Activated CD4-positive, CD25-positive, alpha-beta regulatory T cell (primary cell): ENCODE data around the gene PPP3CA.
"Not testable (repeated sequence)": the region's sequence is repeated elsewhere in the genome, so short reads cannot be mapped to it uniquely, and the experiment has no call there.

ENCODE experiments used
- DNase-seq, 4 experiments: peaks; one replicate each; lab custom pipeline; 2025; lab: John Stamatoyannopoulos, UW

PPP3CA gene

DNA sequence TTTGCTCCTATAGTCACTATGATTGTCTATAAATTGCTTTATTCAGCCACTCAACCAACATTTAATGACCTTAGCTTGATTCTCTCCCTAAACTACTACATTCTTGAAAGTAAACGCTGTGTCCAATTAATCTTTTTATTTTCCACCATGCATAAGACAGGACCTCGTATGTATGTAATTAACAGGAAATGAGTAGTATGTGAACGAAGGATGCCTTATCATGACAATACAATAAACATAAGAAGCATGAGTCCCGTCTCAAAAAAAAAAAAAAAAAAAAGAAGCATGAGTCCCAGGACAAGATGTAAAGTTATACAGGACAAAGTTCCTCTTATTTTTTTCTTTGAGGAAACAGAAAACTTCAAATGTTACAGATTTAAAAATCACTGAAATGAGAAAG, 92.5 kb downstream of the PPP3CA start:
- no peak for DNase-seq

DNA sequence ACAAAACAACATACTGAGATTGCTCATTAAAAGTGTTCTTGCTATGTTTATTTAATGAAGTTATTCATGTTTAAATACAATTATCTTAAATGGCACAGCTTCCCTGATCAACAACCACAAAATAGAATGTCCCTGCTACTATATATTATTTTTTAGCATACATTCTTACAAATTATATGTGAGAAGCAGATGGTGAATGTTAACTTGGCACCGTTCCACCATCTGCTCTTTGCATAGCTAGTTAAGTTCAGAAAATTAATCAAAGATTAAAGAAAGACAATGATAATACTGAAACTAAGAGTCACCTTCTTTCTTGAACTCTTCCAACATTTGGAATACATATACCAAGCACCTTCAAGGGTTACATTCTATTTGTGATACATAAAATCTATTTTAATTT, 94.2 kb downstream of the PPP3CA start:
- DNase-seq = no peak

DNA sequence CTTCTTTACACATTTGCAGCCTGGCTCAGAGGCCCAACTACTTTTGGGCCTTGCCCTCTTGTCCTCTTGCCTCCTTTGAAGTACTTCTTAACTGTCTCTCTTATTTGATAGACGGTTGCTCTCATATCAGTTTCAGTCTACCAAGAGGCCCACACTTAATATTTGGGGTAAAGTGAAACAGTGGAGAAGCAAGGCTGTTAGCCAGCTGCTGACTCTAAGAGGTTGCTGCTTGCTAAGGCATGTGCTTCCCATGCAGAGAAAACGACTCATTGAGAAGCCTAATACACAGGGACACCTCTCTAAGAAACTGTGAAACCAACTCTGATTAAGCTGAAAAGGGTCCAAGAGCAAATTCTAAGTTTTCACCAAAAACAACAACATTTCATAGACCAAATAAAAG, 94.6 kb downstream of the PPP3CA start:
- no peak for DNase-seq

GRCh38 chr4:101251261-101251660, 96.1 kb downstream of the PPP3CA start:
- DNase-seq = no peak

- DNase-seq = no peak
Measured at GRCh38 chr4:101244349-101244748, 103.0 kb downstream of the PPP3CA start.

DNA sequence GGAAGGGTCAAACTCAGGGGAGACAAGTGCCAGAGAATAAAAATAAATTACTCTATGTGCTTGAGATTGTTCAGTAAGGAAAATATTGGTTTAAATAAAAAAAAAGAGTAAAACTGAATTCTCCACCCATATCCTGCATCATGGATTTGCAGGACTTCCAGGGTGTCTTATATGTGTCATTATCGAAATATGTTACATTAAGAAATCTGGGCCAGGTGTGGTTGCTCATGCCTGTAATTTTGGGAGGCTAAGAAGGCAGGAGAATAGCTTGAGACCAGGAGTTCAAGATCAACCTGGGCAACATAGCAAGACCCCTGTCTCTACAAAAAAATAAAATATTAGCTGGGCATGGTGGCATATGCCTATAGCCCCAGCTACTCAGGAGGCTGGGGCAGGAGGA, 104.9 kb downstream of the PPP3CA start:
- DNase-seq = no peak

DNA sequence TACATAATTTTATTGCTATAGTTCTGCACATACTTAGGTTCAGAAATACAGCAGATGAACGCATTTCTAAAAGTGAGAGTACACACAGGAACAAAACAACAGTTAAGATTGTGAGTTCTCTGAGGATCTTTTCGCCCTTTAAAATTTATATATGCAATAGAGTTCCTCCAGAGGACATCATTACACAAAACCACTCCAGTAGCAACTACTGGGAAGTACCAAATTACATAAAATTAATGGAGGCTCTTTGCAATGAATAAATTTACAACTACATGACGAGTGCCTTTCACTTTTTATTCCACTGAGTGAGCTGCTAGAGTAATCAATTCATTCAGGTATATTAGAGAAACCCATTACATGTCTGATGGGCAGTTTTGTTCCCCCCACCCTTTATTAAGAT, 107.2 kb downstream of the PPP3CA start:
- DNase-seq = no peak

- DNase-seq = no peak
Measured at GRCh38 chr4:101239665-101240064, 107.7 kb downstream of the PPP3CA start.

DNA sequence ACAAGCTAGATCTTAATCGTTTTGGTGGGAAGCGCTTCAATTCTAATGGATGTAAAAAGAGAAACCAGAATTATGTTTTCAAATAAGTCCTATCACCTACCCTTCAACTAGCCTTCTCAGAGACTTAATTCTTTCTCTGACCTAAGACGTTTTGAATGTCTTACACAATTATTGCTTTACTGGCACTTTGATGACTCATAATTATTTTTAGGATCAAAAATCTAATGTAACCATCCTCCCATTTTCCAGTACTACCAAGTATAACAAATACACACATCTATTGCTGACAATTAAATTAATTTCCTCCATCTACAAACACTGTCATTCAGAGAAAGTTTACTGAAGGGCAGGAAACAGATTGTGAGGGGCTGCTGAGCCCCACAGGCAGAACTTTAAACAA, 108.6 kb downstream of the PPP3CA start:
- DNase-seq = no peak

DNA sequence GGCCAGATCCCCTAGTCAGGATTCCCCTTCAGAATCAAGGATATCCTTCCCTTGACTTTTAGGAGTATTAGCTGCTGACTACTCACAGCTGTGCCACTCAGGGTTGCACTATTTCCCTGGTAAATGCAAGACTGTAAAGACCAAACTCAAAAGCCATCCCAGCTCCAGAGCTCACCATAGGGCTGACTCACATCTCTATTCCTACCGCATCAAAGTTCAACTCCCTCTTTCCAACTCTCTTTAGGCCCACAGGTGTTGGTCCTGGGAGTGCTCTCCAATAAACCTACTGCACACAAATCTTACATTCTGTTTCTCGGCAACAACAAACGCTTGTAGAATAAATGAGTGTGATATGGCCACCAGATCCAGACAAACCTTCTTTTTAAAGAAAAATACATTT, 109.6 kb downstream of the PPP3CA start:
- no peak for DNase-seq

GRCh38 chr4:101236097-101236496, 111.2 kb downstream of the PPP3CA start:
- DNase-seq = no peak

GRCh38 chr4:101234141-101234540, 113.2 kb downstream of the PPP3CA start:
- DNase-seq = not testable (repeated sequence)

- no peak for DNase-seq
Measured at GRCh38 chr4:101232074-101232776, 115.1 kb downstream of the PPP3CA start.

GRCh38 chr4:101230801-101231426, 116.4 kb downstream of the PPP3CA start:
- DNase-seq = no peak

- DNase-seq = no peak
Measured at GRCh38 chr4:101229116-101229515, 118.2 kb downstream of the PPP3CA start.

DNA sequence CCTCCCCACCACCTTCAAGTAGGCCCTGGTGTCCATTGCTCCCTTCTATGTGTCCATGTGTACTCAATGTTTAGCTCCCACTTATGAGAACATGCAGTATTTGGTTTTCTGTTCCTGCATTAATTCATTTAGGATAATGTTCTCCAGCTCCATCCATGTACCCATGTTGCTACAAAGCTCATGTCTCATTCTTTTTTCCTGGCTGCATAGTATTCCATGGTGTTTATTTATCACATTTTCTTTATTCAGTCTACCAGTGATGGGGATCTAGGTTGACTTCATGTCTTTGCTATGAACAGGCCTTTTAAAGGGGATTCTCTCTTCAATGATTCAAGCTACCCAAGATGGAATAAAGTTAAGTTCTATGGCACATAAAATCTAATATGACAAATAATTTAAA, 119.6 kb downstream of the PPP3CA start:
- DNase-seq = no peak

GRCh38 chr4:101224358-101225218, 122.7 kb downstream of the PPP3CA start:
- DNase-seq = no peak

DNA sequence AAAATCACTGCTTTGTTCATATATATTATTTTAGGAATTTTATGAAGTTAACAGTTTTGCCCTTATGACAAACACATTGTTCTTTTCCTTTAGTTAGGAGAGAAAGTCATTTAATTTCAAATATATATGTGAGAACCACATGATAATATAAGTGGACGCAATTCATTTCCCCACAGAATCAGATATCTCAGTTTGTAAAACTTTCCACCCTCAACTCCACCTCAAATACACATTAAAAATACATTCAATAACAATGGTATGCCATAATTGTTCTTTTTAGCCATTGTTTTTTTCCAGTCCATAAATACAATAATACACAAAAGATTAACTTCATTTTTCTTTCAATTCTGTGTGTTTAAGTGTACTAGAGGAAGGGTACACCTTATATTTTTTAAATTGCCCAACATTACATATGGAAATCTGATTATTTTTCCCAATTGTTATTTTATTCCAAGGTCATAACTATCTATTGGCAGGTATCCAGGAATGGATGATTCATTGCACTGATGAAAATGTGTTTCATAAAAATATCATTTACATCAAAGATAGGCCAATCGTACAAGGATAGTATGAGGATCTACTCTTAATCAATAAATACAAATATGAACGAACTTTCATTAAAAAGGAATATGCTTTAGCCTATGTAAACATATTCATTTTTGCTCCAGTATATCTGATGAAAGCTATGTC, 125.0 kb downstream of the PPP3CA start:
- no peak for DNase-seq

GRCh38 chr4:101221294-101221693, 126.0 kb downstream of the PPP3CA start:
- DNase-seq = no peak

- DNase-seq = no peak
Measured at GRCh38 chr4:101218894-101219293, 128.4 kb downstream of the PPP3CA start.

- DNase-seq = no peak
Measured at GRCh38 chr4:101218346-101218745, 129.0 kb downstream of the PPP3CA start.

DNA sequence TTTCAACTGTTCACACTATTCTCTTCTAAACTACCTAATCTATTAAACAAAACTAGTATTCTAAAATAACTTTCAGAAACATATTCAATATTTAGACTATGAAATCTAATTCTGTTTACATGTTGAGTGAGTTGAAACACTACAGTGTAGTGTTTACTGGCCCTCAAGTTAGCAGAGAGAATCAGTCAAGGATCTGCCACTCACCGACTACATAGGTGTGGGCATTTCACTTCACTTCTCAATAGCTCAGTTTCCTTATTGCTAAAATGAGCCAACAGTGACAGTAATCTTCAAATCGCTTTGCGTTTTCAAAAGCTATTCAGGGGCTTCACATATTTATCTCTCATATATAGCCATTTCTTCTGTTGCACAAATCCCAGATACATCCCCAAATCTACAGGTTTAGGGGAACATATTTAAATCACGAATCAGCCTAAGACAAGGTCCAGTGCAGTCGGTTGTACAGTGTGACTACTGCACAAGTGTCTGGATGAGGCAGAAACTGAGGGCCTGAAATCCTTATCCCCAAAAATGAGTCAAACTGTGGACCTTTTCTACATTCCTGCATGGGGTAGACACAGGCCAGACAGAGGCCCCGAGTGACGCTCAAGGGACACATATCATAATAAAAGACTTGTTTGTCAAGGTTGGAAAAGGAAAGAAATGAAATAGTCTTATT, 129.8 kb downstream of the PPP3CA start:
- DNase-seq = no peak
